Measurements from ENCODE around the gene KL.

Gene KL

DNA sequence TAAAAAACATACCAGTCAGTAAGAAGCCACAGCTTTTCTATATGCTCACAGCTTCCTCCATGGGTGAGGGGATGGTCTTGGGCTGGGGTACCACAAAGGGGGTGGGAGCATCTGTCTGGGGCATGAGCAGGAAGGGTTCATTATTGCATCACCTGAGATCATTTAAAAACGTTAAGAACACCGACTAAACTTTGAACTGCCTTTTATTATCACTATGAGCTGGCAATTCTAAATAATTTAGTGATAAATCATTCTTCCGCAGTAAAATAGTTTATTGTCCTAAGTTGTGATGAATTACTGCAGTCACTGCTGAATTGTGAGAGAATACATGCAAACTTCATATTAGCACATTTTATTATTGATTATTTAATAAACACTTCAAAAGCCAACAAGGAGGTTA is 71.6 kb downstream of the KL start:
- no peak for DNase-seq

GRCh38 chr13:33089311-33089710 is 73.1 kb downstream of the KL start:
- DNase-seq: no peak

DNA sequence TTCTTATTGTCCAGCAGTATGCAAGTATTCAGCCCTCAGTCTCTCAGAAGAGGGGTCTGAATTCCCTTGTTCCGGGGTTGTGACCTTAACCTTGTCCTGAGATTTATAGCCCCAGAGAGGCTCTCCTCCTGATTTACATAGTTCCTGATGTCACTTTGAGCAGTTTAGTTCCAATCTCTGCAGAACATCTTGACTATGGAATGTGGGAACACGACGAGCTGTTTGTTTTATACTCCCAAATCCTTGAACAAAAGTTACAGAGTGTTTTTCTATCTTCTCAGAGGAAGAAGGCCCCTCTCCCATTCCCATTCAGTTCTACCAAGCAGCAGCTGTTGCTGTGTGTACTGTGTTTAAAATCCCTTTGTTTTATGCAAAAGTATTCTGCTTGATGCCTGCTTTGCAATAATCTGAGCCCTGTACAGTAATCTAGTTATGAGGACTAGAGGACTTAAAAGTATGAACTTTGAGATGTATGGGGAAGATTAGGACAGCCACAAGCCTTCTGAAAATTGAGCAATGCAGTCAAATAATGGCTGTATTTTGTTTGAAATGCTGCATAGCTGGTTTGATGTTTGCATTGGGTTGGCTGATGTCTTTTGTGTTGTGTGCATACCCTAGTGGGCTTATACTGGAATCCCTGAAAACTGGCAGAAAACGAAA is 74.7 kb downstream of the KL start:
- DNase-seq: no peak

DNA sequence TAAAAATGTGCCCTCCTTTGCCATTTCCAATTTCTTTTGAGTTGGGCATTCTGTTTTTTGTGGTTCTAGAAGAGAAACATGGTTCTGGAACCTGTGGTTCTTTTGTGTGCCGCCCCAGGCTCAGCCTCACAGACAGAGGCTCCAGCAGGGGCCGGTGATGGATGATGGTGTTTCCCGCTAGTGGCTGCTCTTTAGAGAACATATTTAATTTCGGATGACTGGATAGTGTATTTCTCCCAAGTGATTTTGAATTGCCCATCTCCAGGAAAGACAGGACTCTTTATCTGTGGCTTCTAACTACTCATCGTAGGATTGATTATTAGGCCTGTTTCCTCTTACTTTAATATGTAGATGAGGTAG is 75.2 kb downstream of the KL start:
- DNase-seq: no peak

DNA sequence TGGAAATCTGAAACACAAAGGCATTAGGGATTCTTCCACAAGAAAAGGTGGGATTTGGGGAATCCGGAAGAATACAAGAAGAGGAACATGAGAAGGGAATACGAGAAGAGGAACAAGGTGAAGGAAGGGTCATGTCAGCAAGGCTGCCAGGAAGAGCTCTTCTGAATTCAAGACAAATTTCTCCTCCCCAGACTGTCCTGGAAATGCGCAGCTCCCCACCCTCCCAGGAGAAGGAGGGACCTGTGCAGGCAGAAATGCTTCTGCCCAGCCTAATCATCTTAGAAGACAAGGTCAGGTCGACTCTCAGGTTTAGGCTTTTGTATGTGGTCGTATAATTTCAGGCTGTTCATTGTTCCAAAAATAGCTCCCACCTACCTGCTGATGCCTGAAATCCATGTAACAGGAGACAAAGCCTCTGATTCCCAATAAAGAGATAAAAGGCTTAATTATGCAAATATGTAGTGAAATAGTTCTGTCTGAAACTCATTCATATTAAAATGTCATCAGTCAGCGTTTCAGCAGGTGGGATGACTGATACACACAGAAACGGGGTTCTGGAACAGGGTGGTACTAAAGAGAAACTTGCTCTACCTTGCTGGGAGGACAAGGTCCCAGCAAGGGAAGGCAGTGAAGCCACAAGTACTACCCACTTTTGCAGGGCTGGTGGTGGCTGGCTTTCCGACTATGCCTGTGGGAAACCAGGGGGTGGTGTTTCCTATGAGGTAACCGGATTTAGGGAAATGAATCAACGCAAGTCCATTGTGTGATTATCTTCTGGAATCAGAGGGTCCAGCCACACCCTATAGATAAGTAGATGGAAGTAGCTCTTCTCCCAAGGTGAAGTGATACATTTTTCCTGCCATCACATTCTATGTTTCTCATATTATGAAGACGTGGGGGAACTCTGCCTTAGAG is 76.1 kb downstream of the KL start:
- DNase-seq: no peak

DNA sequence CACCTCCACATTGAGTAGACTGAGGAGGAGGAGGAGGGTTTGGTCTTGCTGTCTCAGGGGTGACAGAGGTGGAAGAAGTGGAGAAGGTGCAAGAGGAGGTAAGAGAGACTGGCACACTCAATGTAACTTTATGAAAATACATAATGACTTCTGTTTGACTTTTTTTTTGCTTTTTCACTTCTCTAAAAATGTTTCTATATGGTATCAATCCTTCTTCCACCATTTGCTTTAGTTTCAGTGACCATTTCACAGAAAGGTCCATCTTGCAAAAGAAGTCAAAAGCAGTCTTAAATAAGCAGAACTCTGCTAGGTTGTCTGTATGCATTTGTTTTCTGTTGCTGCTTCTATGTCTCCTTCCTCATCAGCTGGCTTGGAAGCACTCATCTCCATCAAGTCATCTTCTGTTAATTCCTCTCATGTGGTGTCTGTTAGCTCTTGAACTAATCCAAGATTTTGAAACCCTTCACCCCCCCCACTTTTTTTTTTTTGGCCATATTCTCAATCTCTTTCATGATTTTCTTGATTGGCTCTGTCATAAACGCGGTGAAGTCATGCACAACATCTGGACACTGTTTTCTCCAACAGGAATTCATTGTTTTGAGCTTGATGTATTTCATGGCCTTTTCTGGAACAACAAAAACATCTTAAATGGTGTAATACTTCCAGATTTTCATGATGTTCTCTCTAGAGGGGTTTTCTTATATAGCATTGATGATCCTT is 80.8 kb downstream of the KL start:
- no peak for DNase-seq

- no peak for DNase-seq
Observed at GRCh38 chr13:33099860-33100259, 83.6 kb downstream of the KL start.

- no peak for DNase-seq
Observed at GRCh38 chr13:33100886-33101285, 84.7 kb downstream of the KL start.

DNA sequence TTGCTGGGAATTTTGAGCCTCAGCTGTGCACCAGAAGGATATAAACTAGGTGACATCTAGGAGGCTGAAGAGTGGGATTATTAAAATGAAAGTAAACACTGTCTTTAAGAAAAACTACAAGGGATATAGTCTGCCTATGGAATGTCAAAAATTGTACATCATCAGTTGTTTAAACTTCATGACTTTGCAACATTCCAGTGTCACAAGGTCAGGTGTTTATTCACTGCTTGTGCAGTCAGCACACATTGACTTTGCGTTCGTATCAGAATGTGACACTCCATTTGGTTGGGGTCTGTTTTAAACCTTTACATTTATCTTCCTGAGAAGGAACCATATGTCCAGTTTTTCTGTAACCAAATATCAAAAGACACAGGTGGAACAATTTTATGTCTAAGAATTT is 85.6 kb downstream of the KL start:
- no peak for DNase-seq

DNA sequence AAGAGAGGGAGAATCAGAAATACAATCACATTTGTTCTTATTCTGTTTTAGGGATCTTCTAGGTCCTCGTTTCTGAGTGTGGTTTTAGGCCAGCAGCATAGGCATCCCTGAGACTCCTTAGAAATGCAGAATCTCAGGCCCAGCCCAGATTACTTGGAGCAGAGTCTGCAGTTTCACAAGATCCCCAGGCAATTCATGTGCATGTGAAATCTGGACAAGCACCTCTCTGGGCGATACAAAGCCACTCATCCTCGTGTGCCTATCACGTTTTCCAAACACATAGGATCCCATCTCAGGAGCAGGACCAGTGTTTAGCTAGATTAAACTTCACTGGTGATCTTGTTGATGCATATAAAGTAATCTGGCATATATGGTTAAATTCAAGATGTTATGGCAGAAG is 87.2 kb downstream of the KL start:
- DNase-seq: no peak

DNA sequence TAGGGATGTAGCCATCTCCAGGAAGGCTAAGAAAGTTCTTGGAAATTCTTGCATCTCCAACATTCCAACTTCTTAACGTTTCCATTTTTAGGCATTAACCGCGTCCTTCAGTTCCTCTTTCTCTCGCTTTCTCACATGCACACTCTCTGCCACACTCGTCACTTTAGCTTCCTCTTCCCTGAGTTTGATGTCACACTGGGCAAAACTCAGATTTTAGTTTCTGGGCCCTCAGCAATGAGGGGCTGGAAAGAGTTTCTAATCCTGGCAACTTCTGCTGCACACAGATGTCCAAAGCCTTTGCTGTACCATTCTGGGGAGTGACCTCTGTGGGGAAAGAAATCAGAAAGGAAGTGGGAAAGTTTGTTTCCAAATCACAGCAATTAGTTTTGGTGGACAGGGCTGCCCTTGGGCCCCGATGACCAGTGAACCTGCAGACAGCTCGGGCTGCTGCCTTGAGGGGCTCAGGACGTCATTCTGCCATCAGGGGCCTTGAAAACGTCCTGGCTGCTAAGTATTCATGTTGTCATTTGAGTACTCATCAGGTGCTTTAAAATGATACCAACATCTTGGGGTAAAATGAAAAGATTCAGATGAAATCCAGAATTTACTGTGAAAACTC is 89.3 kb downstream of the KL start:
- no peak for DNase-seq

DNA sequence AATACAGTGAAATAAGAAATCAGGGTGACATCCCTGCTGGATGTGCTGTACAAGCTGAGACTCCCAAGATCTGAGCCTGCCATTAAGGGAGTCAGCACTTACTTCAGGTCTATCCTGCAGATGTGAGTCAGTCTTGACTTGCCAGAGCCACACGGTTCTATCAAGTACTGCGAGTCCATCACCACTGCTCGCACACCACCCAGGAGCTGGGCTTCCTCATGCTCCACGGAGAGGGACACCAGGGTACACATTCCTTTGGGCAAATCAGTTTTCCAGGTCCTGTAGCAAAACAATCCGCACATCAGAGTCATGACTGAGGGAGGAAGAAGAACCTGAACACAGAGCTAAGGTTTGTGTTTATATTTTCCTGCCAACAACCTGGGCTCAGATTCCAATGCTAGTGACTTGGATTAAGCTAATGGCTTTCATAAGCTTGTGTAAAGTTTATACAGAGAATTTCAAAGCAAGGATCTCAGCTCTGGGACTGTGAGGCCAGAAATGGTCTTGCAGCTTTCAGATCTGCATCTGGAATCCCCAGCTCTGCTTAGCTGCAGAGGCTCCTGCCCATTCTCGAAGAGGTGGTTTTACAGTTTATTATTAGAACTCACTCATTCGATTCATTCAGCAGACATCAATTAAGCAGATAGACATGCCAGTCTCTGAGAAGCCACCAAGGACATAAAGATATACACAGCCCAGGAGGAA is 90.6 kb downstream of the KL start:
- no peak for DNase-seq

DNA sequence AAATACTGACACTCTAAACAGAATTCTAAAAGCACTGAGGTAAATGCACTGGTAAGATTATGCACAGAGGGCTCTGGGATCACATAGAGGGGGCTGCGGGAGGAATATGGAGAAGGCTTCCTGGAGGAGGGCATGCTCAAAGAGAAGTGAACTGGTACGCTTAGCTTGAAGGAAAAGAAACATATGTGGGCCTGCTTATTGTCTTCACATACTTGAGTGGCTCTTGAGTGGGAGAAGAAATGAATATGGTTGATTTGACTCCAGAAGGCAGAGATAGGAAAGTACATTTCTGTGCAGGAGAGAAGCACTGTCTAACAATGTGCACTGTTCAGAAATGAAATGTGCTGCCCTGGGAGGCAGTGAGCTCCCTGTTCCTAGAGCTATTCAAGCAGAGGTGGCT is 91.1 kb downstream of the KL start:
- no peak for DNase-seq

DNA sequence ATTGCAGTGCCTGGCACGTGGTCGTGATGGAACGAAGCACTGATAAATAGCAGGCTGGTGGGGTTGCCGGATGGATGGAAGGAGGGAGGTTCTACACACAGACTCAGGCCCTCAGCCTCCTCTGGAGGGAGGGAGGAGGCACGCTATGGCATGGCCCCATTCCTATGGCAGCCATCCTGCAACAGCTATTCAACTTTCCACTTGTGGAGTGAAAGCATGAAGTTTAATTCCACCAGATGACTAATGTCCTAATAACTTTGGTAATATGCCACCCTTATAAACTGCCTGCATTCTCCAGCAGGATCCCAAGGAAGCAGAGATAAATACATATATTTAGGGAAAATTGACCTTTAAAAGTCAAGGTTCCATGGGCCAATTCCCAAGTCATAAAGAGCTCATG is 92.4 kb downstream of the KL start:
- no peak for DNase-seq

DNA sequence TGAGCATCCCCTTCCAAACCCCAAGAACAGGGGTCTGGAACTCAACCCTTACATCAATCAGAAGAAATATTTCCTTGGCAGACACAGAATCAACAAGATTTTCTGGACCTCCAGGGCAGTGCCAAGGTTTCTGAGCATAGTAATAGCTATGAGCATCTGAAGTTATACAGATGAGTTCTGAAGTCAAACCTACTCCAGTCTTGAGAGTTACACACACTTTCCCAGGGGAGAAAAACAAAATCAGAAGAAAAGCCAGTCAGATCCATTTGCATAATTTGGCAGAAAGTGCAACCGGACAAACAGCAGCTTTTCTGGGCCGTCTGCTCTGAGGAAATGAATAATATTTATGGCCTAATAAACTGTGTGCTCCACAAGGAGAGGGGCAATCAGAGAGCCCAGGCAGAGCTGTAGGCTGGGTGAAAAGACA is 93.1 kb downstream of the KL start:
- DNase-seq: no peak

- DNase-seq: no peak
Observed at GRCh38 chr13:33109801-33110200, 93.6 kb downstream of the KL start.

GRCh38 chr13:33110386-33110712 is 94.1 kb downstream of the KL start:
- no peak for DNase-seq

- DNase-seq: no peak
Observed at GRCh38 chr13:33110713-33111413, 94.6 kb downstream of the KL start.

DNA sequence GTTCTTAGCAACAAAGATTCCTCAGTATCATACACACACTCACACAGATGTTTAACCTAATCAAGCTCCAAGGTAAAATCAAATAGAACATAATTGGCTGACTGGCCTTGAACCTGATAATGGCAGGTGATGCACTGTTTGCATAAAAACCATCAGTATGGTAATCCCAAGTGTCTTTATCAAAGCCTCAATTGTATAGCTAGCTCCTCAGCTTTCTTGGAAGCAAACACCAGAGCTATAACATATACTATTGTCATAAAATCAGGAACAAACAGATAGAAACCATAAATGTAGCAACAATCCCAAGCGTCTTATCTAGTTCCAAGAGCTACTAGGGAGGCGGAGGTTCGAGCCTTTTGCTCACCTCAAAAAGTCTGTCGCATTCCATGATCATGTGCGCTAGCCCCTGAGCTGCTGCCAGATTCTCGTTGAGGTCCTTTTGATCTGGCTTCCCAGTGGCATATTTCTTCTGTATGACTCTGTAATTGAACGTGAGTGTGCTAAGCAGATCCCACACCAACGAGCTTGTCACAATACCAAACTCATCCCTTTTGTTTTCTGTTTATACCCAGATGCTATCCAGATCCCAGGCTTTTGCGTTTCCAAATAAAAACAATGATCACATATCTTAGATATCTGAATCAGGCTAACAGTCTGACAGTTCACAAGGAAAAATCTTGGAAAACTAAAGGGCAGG is 95.3 kb downstream of the KL start:
- no peak for DNase-seq

DNA sequence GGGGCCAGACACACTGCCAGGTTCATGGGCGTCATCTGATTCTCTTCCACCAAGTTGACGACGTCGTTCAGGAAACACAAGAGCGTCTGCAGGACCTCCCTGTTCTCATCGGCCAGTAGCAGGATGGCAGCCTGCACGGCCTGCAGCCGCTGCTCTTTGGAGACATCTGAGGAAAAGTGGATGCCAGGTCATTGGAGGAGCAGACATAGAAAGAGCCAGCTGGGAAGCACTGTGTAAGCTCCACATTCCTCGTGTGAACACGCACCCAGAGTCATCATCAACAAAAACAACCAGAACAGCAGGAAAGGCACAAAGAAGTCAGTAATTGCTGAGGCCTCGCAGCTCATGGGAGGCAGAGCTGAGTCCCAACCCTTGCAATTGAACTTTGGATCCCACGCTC is 96.5 kb downstream of the KL start:
- DNase-seq: no peak

- no peak for DNase-seq
Observed at GRCh38 chr13:33114146-33114545, 97.9 kb downstream of the KL start.

- DNase-seq: no peak
Observed at GRCh38 chr13:33115274-33115673, 99.1 kb downstream of the KL start.
